A673 (cell line): Measurements from ENCODE around the gene MYO7B. TPM values are rescaled to one million over a fixed set of nuclear protein-coding genes. Genes with fewer than 3 reads are reported as not detected.

ENCODE experiments used
- BruUV-seq: library from RNA; stranded (reverse); fragments of 400-500 nt; replicated peaks from 2 replicates; lab custom pipeline; 2021; lab: Mats Ljungman, UMichigan
- CTCF ChIA-PET: fragments of 300-600 bp; sonication (Branson Sonifier 250); formaldehyde crosslinking; loops from one replicate; lab custom pipeline; 2022; ENCODE audit warnings: antibody characterized with exemption; lab: Charles Lee
- POLR2A ChIA-PET: fragments of 300-600 bp; sonication (Branson Sonifier 250); formaldehyde crosslinking; loops from one replicate; lab custom pipeline; 2022; ENCODE audit warnings: antibody characterized with exemption; ENCODE audit not compliant: low non-redundant PET; lab: Charles Lee
- DNase-seq: peaks from one replicate; pipeline ENCODE4 v3.0.0-alpha.2; 2015; ENCODE audit warnings: low spot score
- H3K27ac ChIP-seq: fragments of 200-600 bp; sonication (generic); 2 replicates; pipeline ENCODE4 v1.5.1; 2016; ENCODE audit warnings: mixed run types, low read depth, mild to moderate bottlenecking, mixed read lengths, antibody characterized with exemption, low read length; ENCODE audit not compliant: poor library complexity, severe bottlenecking
- H3K27me3 ChIP-seq: fragments of 200-600 bp; sonication (generic); replicated peaks from 2 replicates; pipeline ENCODE4 v1.6.1; 2017; ENCODE audit warnings: mixed run types, low read depth, mild to moderate bottlenecking, mixed read lengths, antibody characterized with exemption, low read length; ENCODE audit not compliant: insufficient read depth, poor library complexity
- H3K36me3 ChIP-seq: fragments of 200-600 bp; sonication (generic); 2 replicates; pipeline ENCODE4 v1.6.1; 2016; ENCODE audit warnings: mixed run types, mild to moderate bottlenecking, mixed read lengths, antibody characterized with exemption, low read length; ENCODE audit not compliant: insufficient read depth, poor library complexity, severe bottlenecking
- H3K4me1 ChIP-seq: fragments of 200-600 bp; sonication (generic); 2 replicates; pipeline ENCODE4 v1.6.1; 2017; ENCODE audit warnings: mixed run types, mild to moderate bottlenecking, mixed read lengths, antibody characterized with exemption, low read length; ENCODE audit not compliant: insufficient read depth, poor library complexity, severe bottlenecking
- H3K4me3 ChIP-seq: fragments of 200-600 bp; sonication (generic); 2 replicates; pipeline ENCODE4 v1.5.1; 2016; ENCODE audit warnings: low read depth, mixed run types, mild to moderate bottlenecking, mixed read lengths, low read length; ENCODE audit not compliant: poor library complexity, severe bottlenecking
- H3K9me3 ChIP-seq: fragments of 200-600 bp; sonication (generic); 2 replicates; pipeline ENCODE4 v1.6.1; 2016; ENCODE audit warnings: mixed run types, low read depth, mild to moderate bottlenecking, mixed read lengths, antibody characterized with exemption, low read length; ENCODE audit not compliant: poor library complexity, severe bottlenecking
- EZH2 ChIP-seq: fragments of 200-600 bp; sonication (generic); IDR thresholded peaks from 2 replicates; pipeline ENCODE4 v1.6.1; 2017; ENCODE audit warnings: borderline replicate concordance, low read depth, mild to moderate bottlenecking, mixed read lengths, antibody characterized with exemption, low read length; ENCODE audit not compliant: poor library complexity, severe bottlenecking
- intact Hi-C: fragments of 100-400 bp; cut with micrococcal nuclease; formaldehyde crosslinking; loops from one replicate; pipeline ENCODE4 v1.10.0; 2022; ENCODE audit not compliant: unreplicated experiment
- total RNA-seq: library from RNA; stranded (reverse); gene quantifications from 2 replicates; pipeline ENCODE4 v1.2.3, GENCODE V29; 2021
- TF ChIP-seq, protein P1 (sequence below): fragments of 300-800, 200-600 bp; sonication (generic); conservative IDR thresholded peaks from 2 replicates; pipeline ENCODE4 v1.5.1; 2017; ENCODE audit warnings: low read depth, mild to moderate bottlenecking, antibody characterized with exemption, low read length, moderate library complexity, mixed read lengths

Gene MYO7B
- total RNA-seq, 1 experiment from 2014 or later: 0.24 TPM

DNA sequence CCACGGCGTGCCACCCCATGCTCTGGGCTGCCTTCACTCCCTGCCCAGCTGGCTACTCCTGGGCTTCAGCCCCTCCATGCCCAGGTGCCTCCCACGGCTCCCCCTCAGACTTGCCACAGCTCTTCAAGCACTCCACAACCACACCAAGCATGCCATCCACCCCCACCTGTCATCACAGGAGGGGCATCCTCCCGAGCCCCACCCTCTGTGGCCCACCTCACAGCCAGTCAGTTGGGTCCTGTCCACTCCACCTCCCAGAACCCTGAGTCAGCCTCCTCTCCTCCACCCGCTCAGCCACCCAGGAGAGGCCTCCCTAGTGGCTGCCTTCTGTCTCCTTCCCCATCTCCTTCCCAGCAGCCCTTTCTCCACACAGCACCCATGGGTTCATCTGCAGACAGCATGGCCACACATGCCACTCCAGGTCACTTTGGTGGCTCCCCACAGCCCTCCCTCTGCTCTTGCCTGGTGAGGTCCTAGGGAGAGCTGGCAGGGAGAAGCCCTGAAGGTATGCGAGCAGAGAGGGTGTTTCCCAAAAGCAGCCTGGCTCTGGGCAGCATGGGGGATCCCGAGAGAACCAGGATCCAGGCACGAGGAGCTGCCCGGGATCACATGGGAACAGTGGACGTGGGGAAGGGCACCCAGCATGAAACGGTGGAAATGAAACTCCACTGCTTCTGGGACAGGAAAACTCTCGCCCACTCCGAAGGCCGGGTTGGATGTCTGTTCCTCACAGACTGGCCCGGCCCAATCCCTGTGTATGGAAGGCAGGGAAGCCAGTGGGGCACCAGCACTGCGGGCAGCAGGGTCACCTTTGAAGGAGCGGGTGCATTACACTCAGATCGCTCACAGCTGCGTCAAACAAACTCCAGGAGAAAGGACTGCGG is 137.1 kb downstream of the MYO7B start:
- intact Hi-C loops: no loop called here
- POLR2A ChIA-PET: no interaction called here
- peaks cover 13% of the 10 kb centered on the region for H3K27me3 ChIP-seq
- no peak overlapping the region for H3K27ac ChIP-seq
- H3K4me1 ChIP-seq: no peaks in the 10 kb centered on the region
- BruUV-seq: no TSS peak
- TF ChIP-seq, protein P1, sequence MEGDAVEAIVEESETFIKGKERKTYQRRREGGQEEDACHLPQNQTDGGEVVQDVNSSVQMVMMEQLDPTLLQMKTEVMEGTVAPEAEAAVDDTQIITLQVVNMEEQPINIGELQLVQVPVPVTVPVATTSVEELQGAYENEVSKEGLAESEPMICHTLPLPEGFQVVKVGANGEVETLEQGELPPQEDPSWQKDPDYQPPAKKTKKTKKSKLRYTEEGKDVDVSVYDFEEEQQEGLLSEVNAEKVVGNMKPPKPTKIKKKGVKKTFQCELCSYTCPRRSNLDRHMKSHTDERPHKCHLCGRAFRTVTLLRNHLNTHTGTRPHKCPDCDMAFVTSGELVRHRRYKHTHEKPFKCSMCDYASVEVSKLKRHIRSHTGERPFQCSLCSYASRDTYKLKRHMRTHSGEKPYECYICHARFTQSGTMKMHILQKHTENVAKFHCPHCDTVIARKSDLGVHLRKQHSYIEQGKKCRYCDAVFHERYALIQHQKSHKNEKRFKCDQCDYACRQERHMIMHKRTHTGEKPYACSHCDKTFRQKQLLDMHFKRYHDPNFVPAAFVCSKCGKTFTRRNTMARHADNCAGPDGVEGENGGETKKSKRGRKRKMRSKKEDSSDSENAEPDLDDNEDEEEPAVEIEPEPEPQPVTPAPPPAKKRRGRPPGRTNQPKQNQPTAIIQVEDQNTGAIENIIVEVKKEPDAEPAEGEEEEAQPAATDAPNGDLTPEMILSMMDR: no peak
- TF ChIP-seq EZH2: no peak
- CTCF ChIA-PET: no interaction called here
- no peaks in the 10 kb centered on the region for H3K36me3 ChIP-seq
- no peak overlapping the region for H3K4me3 ChIP-seq
- H3K9me3 ChIP-seq: no peaks in the 10 kb centered on the region
- no peak for DNase-seq

- no peak overlapping the region for H3K27ac ChIP-seq
- no TSS peak for BruUV-seq
- intact Hi-C loops: no loop called here
- TF ChIP-seq EZH2: no peak
- TF ChIP-seq, protein P1: no peak
- H3K4me1 ChIP-seq: no peaks in the 10 kb centered on the region
- H3K9me3 ChIP-seq: no peaks in the 10 kb centered on the region
- no peak overlapping the region for H3K4me3 ChIP-seq
- H3K36me3 ChIP-seq: no peaks in the 10 kb centered on the region
- H3K27me3 ChIP-seq: peaks cover 13% of the 10 kb centered on the region
- ChIA-PET CTCF (no interaction called here), POLR2A (no interaction called here)
- no peak for DNase-seq
These were observed 138.0 kb downstream of the MYO7B start for GRCh38 chr2:127673291-127674069.

DNA sequence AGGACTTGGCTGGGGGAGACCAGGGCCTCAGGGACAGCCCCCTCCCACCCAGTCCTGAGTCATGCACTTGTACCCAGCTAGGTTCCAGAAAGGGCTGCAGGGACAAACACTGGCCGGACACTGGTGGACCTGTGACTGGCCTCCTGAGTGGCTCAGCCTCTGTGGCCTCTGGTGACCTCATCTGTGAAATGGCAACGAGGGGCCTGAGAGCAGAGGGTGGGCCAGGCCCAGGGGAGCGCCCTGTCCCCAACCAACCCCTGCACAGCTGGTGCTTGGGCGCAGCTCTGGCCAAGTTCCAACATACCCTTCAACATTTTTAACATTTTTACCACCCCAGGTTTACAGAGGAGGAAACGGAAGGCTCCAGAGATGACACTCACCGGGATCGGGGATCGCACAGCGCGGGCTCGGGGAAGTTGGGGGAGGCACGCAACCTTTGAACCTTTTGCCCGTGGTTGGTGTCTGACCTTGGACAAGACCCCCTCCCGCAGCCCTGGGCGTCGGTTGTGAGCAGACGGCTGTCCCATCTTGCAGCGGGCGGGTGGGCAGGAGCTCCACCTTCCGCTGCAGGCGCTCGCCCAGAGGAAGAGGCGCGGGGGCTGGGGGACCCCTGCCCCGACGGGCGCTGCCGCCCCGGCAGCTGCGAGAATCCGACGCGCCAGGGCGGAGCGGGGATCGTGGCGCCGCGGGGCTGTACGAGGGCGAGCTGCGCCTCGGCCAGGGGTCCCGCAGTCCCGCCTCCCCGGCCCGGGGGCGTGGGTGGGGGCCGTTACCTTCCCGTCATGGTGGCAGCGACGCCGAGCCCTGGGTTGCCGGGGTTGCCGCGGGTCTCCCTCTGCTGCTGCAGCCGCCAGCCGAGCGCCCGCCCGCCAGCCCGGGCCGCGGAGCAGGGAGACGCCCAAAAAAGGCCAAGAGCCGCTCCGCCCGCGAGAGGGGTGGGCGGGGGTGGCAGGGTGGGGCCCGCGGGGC is 139.0 kb downstream of the MYO7B start:
- no TSS peak for BruUV-seq
- ChIA-PET CTCF (no interaction called here), POLR2A (no interaction called here)
- no peaks in the 10 kb centered on the region for H3K9me3 ChIP-seq
- intact Hi-C loops: no loop called here
- no peak for DNase-seq
- no peak overlapping the region for H3K27ac ChIP-seq
- H3K27me3 ChIP-seq: peaks cover 13% of the 10 kb centered on the region
- H3K4me1 ChIP-seq: no peaks in the 10 kb centered on the region
- no peaks in the 10 kb centered on the region for H3K36me3 ChIP-seq
- no peak for TF ChIP-seq EZH2
- TF ChIP-seq, protein P1: no peak
- H3K4me3 ChIP-seq: peak overlapping the region; percentile 47
